Retina (tissue), 1 donor: Measurements from ENCODE around the gene SLC35D1.
A peak's percentile ranks its signal among the peaks of the same experiment; 100 is the strongest.

Experiments used
- DNase-seq: peaks from one replicate; pipeline ENCODE4 v3.0.0-alpha.2; 2016

The SLC35D1 gene

DNA sequence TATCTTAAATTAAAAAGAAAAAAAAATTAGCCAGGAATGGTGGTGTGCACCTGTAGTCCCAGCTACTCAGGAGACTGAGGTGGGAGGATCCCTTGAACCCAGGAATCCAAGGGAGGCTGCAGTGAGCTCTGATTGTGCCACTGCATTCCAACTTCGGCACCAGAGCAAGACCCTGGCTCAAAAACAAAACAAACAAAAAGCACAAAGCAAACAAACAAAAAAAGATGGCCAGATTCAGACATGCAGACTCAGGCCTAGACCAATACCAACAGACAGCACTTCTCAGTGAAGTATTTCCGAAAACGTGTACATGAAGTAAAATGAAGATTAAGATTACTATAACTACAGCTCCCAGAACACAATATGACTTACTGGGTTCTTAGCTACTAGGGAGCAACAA is 10.6 kb downstream of the SLC35D1 start:
- no peak for DNase-seq

DNA sequence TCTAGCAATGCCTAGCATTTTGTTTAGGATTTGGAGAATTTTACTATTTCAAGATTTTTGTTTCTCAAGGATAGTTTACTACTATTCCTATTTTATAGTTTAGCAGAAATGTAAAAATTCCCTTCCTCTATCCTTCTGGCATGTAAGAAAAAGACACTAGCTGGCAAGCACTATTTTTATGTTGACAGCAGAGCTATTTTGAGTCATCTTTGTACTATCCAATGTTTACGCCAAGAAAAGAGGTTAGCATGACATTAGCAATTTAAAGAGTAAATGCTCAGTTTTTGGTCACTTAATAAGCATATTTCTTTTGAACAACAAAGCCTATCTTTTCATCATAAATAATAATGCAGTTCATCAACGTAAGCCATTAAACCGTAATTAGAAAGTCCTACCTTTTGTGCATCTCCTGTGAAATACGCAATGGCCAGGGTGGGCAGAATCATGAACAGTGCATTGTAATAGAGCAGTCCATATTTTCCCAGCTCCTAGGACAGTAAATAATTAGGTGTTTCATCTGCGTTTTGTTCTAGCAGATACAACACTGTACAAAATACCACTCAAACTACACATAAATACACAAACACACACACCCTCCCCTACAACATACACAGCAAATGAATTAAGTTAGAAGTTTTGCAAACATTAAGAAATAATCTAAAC is 12.0 kb downstream of the SLC35D1 start:
- no peak for DNase-seq

DNA sequence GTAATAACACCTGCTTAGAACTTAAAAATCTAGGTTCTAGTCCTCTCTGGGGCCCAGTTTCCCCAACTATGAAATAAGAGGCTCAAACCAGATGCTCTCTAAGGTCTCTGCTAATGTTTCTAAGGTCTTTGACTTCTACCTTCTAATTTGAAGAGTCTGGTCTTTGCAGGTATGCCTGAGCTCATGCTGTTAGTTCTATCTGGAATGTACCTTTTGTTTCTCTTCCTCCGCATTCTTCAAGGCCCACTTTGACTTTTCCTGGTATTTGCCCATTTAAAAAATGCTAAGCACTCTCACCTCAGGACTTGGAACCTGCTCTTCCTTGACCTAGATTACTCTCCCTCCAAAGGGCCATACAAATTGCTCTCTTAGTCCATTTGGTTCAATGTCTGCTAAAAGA is 13.5 kb downstream of the SLC35D1 start:
- no peak for DNase-seq

DNA sequence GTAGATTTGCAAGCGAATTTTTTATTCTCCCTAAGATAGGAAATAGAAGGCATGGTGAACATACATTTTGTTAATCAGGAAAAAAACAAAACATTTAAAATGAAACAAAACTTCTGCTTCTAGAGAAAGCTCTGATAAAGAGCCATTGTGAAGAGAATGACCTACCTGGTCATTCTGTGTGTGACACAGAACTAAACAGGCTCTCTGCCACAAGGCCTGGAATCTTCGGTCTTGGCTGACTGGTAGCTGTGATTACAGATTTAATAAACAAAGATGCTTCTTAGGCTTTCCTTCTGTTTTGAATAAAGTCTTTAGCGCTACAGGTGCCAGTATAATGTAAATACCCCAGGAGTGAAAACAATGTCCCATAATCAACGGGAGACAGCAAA is 22.1 kb downstream of the SLC35D1 start:
- no peak for DNase-seq

DNA sequence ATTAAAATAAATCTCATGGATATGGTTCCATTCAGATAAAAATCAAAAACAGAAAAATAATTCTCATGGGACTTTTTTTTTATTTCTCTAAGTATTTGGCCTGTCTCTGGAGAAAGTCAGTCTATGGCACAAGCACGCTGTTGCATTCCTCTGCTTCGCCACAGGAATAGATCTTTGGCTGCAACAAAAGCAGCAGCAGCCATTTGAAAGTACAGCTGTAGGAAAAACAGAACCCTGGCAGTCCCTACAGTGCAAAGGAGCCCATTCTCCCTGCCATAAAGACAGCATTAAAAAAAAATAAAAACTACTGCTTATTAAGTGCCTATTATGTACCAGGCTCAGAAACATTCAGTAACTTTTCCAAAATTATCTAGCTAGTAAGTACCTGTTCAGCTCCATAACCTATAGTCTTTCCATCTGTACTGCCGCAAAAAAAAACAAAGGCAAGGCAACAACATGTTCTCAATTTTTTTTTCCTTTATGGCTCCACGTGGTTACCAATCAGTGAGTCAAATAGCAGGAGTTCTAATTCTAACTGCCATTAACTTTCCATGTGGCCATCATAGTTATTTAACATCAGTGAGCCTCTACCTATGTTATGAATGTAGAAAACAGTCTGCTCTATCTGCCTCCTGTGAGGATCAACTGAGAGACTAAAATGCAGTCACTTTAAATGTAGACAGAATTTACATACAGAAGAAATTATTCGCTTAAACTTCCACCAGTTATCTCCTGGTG is 22.7 kb downstream of the SLC35D1 start:
- DNase-seq, result no peak

DNA sequence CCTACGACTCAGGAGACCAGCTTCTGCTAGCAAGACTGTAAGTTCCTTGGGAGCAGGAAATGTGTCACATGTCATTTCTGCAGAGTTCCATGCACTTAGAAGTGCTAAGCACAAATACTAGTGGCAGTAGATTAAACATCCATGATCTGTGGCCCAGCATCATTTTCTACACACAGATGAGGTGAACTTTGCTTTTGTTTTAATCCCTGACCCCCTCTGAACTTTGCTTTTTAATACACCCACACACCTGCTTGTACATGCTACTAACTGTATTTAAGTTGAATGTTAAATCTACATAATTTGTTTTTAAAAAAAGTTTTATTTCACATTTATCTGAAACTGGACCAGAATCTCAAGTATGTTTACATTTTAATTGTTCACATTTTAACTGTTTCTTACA is 24.5 kb downstream of the SLC35D1 start:
- no peak for DNase-seq

DNA sequence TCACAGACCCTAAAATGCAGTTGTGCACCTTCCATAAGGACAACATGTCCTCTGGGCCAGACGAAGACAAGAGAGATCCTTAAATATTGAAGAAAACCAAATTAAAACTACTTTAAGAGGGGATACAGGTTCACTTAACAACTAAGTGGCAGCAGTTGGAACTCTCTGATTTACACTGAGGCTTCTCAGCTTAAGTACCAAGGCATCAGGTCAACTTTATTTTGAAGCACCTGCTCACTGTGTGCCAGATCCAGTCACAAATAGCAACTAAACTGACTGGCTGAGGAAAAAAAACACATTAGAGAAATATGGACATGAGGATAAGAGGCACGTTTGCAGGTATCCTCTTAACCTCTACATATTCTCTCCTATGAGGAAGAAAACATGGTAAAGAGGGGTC is 33.2 kb downstream of the SLC35D1 start:
- no peak for DNase-seq

DNA sequence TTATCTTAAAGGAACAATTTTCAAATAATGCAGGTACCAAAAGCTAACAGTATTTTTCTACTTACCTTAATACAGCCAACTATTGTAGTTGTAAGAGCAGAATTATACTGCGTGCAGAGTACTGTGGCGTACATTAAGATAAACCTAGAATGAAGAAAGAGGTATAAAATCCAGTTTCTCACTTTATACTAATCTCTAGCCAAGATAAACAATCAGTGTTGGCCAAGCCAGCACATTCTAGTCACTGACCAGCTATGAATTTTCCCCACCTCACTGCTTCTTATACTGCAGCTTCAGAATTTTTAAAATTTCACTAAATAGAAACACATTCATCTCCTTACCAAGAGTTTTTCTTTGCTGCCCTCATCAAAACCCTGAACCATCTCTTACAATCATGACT is 33.6 kb downstream of the SLC35D1 start:
- no peak for DNase-seq

DNA sequence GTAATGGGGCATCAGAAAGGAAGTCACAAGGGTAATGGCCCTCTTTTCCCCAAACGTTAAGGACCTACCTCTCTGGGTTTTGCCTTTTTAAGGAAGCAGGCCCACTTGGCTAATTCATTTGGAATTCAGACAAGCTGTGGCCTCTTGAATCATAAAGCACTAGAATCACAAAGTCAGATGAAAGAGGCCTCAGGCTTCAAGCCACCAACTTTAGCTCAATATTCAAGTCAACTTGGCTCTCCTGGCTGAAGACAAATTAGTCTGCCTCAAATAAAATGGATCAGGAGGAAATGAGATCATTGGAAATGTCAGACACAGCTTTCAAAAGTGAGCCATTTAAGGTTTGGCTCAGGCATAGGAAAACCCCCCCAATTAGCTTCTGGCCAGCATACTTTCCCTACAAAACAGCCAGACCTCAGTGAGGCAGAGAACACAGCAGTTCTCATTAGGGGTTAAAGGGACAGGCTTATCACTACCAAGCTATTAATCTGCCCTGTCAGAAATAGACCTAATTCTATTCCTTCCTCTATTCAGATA is 34.3 kb downstream of the SLC35D1 start:
- DNase-seq, result no peak

DNA sequence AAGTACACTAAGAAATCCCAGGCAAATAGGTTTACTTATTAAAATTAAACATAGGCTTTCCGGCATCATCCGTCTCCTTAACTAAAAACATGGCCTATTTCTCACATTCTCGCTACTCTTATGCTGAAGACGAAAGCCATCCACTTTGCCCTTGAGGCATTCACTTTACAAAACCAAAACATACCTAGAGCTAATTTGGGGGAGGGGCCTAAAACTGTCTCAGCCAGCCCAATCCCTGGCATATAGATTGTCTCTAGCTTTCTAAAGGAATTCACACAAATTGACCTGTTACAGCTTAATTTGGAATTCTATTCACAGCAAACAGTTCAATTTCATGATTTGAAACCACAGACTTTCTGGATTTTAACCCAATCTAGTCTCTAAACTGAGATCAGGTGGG is 34.8 kb downstream of the SLC35D1 start:
- no peak for DNase-seq

DNA sequence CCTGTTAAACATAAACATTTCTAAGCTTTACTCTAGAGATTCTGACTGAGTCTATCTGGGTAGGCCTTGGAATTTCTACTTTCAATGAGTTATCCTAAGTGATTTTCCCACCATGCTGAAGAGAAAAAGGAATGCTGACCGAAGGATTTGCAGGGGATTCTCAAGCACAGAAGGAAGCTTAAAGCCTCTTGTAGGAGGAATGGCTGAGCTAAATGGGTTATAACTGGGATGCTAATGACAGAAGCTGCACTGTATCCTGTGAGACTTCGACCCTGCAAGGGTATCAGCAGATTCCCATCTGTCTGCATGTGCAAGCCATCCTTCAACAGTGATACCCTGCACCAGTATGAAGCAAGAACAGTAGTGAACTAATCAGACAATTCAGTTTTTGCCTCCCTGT is 35.4 kb downstream of the SLC35D1 start:
- no peak for DNase-seq

DNA sequence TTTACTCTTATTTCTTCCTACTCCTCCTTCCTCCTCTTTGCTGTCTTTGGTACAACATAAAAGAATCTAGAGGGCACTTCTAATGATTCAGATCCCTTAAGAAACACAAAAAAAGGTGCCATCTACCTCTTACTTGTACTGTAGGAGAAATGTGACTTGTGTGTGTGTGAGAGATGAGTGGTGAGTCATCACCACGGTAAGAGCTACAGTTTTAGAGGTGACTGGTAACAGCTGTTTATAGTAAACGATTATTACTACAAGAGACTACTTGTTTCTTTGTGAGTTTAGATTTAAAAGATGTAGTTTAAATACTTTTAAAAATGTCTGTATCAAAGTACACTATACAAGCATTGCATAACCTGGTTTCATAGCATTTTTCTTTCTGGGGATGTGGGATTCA is 40.4 kb downstream of the SLC35D1 start:
- no peak for DNase-seq

DNA sequence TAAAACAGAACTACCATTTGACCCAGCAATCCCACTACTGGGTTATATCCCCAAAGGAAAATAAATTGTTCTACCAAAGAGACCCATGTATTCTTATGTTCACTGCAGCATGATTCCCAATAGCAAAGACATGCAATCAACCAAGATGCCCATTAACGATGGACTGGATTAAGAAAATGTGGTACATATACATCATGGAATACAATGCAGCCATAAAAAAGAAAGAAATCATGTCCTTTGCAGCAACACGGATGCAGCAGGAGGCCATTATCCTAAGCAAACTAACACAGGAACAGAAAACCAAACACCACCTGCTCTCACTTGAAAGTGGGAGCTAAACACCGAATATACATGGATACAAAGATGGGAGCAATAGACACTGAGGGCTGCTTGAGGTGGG is 44.2 kb downstream of the SLC35D1 start:
- DNase-seq, result no peak

DNA sequence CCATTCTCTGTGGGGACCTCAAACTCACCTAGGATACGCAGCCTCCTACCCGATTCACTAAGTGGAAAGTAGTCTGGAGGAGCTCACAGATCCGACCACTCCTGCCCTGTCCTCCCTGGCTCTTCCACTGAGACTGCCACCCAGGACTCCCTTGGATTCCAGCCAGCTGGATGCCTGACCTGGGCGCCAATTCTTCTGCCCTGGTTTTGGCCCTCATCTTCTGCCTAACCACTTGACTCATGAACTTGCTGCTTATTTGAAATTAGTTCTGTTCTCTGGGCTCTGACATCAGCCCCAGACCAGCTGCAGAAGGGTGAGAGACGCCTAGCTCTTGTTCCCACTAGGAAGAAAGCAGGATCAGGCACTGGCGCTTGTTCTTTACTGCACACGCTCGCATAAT is 48.9 kb downstream of the SLC35D1 start:
- DNase-seq, result no peak

DNA sequence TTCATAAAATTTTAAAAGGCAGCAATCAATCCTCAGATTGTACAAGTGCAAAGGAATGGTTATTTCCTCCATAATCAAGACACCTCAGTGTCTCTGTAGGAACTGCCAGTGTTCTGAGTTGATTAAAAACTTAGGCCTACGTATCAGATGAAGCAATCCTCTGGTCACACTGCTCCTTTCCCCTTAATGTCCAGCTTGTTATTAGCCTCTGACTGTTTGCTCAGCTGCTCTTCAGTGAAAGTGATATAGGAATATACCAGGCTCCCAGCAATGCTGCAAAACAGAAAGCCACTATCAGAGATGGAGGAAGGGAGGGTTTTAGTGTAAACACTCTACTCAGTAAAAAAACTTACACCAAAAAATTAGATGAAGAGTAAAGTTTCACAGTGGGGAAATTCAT is 49.8 kb downstream of the SLC35D1 start:
- DNase-seq, result no peak

DNA sequence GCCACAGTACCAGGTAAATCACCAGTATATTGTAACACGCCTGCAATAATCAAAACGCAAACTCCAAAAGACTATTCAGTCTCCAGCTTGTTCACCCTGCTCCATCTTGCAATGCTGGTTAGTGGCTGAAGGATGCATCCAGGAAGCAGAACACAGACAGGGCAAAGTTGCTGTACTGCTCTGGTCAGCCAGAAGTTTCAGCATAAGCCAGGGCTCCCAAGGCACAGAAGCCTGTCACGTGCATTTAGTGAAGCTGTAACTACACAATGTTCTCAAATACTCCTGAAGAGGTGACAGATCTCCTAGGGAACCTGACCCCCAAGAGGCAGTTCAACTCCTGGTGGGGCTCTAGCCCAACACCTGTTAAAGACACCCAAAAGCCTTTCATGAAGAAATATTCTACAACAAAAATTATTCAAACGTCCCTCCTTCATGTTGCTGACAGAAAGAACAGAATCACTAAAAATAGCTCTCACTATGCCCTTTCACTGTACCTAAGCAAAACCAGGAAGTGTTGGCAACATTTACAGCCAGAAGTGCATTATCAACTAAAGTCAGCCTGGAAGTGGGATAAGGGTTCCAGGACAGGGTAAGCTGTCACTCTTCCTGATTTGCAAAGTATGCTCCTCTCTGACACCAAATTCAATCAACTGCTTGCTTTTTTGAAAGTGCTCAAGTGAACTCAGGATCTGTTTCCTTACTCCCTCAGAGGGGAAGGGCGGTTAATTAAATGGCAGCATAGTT is 52.1 kb downstream of the SLC35D1 start:
- no peak for DNase-seq

DNA sequence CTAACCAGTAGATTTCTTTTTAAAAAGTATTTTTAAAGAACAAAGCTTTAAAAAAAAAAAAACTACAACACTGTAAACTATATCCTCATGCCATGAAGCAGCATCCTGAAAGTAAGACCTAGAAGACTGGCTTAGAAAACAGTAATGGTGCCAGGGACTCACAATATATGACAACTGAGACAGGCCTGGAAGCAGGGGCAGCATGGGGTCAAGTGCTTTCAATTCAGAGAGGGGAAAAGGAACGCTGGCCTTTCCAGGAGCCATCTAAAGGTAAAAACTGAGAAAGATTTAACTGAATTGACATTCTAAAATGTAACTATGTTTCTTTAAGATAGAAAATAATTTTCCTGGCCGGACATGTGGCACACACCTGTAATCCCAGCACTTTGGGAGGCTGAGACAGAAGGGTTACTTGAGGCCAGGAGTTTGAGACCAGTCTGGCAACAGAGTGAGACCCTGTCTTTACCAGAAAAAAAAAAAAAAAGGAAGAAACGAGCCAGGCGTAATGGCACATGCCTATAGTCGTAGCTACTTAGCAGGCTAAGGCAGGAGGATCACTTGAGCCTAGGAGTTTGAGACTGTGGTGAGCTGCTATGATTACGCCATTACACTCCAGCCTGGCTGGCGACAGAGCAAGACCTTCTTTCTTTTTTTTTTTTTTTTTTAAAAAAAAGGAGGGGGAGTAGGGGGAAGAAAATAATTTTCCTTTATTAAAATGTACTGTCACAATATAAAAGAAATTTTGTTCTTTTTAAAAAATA is 54.1 kb downstream of the SLC35D1 start:
- no peak for DNase-seq

DNA sequence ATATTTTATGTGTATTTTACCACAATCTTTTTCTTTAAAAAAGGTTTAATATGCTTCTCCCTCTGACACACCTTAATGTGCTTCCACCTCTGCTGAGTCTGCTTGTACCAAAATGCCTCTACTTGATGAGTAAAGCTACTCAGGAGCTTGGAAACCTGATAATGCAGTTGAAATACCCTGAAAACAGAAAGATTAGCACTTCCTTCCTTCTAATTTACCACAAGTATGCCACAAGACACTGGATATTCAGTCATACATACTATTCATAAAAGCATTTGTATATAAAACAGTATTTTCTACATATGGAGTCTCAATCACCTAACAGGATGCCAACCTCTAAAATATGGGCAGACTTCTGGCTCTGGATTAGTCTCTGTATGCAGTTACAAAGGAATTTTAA is 55.0 kb downstream of the SLC35D1 start:
- DNase-seq, result no peak

DNA sequence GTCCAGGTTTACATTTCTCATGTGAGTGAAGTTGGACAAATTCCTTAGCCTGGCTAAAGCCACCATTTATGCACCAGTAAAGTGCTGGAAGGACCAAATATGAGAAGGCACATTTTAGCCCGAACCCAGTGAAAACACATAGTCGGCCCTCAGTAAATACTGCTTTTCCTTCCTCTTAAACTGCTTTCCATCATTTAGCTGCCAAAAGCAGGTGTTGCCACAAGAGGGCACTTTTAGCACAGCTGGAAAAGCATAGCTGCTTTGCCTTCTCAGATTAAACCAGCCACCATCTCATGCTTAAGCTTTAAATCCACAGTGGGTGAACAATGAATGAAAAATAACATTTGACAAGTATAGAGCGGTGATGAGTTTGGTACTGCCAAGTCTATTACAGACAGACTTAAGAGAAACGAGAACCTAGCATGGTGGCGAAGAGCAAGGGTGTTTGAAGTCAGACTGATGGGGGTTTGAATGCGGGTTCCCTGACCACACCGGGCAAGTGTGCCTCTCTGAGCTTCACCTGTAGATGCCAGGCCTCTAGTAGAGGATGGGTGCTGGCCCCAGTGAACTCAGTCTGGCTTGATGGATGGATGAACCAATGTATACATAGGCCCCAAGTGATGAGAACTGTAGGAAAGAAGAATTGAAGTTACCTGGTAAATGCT is 57.8 kb downstream of the SLC35D1 start:
- peak; percentile 59 for DNase-seq

DNA sequence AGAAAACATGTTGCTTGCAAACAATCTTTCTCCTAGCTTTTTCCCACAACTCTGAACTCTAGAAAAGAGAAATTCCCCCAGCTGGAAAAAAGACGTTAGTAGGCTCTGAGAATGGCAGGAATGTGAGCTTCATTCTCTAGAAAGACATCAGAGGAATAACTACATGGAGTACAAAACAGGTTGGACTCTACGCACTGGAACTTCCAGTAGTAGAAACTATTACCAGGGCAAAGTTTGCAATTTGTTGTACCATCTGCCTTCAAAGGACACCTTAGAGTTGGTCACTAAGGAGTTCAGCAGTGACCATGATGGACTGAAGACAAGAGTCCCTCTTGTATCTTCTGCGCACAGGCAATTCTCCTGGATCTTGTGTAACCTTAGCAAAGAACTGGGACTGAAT is 60.9 kb downstream of the SLC35D1 start:
- no peak for DNase-seq

DNA sequence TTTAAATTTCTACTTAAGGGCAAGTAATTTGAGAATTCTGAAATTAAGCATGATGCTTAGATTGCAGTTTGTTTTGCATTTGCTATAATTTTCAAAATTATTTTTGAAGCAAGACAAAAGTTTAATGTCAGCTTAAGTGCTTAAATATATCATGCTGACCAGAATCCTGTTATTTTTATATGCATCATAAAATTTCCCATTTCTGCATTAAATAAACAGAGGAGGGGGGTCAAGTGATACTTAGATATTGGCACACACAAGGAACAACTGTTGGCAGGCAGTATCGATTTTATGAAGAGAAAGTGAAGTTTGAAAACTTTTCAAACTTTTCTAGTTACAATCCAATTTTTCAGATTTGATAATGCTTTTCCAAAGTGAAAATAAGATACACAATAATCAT is 68.1 kb downstream of the SLC35D1 start:
- no peak for DNase-seq

DNA sequence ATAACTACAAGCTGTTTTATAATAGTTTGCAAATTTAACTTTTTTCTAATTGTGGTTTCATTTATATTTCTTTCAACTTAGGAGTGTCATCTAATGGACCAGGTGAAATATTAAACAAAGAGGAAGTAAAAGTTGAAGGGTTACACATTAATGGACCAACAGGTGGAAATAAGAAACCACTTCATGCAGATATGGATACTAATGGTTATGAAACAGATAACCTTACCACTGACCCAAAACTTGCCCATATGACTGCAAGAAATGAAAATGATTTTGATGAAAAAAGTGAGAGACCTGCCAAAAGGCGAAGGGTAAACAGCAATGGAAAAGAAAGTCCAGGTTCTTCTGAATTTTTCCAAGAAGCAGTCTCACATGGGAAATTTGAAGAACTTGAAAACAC is 69.5 kb downstream of the SLC35D1 start:
- no peak for DNase-seq
